GM12873 (cell line): ENCODE data around the gene IL3.

Source experiments
- TF ChIP-seq, protein P1 (sequence below): IDR thresholded peaks from 2 replicates; pipeline ENCODE4 v1.5.1; 2012; ENCODE audit warnings: low read depth, mild to moderate bottlenecking, moderate library complexity, low read length, control low read depth; ENCODE audit not compliant: insufficient read depth; ENCODE audit errors: missing control alignments

IL3 gene

DNA sequence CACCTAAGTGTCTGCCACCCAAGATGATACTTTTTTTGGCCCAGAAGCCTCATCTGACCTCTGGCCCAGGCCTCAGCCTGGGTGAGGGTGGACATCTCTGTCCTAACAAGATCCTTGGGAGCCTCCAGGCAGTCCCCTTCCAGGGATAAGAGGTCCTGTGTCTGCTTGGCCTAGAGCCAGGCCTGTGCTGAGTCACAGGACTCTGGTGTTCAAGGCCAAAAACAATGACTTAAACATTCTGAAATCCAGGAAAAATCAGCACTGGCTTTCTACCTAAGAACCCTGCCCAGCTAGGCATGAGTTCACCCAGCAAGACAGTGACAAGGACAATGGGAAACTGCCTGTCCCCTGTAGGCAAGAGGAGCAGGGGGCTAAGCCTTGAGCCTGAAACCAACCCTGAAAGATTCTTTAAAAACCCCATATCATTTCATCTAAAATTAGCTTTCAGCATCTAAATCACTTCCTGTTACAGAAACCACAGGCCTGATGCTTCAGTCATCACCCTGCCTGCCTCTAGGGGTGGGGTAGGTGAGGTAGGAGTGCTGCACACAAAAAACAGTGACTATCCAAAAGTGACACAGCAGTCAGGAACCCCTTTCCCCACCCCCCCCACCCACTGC is 43.0 kb downstream of the IL3 start:
- TF ChIP-seq, protein P1, sequence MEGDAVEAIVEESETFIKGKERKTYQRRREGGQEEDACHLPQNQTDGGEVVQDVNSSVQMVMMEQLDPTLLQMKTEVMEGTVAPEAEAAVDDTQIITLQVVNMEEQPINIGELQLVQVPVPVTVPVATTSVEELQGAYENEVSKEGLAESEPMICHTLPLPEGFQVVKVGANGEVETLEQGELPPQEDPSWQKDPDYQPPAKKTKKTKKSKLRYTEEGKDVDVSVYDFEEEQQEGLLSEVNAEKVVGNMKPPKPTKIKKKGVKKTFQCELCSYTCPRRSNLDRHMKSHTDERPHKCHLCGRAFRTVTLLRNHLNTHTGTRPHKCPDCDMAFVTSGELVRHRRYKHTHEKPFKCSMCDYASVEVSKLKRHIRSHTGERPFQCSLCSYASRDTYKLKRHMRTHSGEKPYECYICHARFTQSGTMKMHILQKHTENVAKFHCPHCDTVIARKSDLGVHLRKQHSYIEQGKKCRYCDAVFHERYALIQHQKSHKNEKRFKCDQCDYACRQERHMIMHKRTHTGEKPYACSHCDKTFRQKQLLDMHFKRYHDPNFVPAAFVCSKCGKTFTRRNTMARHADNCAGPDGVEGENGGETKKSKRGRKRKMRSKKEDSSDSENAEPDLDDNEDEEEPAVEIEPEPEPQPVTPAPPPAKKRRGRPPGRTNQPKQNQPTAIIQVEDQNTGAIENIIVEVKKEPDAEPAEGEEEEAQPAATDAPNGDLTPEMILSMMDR = peak; percentile 41

DNA sequence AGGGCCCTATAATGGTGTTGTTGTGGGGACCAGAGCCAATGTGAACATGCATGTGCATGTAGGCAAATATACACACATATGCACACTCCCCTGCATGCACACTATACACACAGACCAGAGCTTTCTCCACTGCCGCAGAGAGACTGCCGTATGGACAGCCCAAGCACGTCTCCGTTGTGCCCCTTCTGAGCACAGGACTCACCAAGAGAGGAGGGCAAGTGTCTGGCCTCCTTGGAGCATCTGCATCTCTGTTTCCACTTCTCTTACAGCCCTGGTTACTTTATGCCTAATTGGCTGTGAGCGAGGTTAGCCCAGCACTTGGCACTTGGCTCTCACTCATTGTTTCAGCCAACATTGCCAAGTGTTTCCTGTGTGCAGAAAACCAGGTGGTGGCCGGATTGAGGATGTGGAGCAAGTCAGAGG is 43.5 kb downstream of the IL3 start:
- TF ChIP-seq, protein P1 = no peak

DNA sequence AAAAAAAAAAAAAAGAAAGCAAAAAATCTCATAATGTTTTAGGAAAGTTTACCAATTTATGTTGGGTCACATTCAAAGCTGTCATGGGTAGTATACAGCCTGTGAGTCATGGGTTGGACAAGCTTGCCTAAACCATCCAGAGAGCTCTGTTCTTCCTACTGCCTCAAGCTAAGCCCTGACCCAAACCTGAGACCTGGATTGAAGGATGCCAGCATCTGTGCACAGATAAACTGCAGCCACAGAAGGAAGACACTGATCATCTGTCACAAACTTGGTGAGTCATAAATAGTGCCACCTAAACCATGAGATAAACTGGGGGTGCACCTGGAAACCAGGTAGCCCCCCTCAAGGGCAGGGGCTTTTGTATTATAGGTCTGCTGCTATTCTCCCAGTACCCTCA is 44.1 kb downstream of the IL3 start:
- TF ChIP-seq, protein P1 = no peak

DNA sequence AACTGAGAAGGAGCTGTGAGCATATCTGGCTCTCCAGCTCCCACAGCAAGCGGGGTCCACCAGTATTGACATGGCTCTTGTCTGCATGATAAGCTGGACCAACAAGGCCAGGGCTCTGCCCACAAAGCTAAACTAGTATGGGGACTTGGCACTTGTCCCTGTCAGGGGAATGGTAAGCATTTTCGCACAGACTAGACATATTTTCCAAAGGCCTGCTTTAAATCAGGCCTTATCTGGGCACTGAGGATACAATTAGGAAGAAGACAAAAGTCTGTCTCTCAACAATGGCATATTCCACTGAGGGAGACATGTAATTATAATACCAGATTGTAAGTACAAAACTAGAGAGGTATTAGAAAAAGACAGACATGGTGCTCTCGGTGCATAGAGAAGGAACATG is 45.2 kb downstream of the IL3 start:
- TF ChIP-seq, protein P1 = no peak

DNA sequence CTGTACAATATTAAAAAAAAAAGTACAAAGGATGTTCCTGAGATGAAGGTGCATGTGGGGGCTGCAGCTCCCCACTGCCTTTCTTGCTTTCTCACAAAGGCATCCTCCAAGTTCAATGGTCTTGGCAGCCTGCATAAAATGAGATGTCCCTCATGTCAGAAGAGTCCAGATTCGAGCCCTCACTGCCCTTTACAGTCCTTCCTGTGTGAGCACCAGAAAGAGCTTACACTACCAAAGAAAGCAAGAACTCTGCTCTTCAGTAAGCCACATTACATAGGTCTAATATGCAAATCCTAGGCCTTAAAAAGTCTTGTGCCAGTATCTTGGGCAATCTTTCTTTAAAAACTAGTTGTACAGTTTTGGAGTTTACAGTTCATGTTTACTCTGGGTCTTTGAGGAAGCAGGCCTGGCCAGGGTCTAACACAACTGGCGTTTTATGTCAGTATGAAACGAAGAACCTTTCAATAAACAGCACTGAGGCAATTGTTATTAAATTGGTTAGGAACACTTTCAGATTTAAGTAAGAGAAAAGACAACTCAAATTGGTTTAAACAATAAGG is 49.1 kb downstream of the IL3 start:
- TF ChIP-seq, protein P1 = no peak

DNA sequence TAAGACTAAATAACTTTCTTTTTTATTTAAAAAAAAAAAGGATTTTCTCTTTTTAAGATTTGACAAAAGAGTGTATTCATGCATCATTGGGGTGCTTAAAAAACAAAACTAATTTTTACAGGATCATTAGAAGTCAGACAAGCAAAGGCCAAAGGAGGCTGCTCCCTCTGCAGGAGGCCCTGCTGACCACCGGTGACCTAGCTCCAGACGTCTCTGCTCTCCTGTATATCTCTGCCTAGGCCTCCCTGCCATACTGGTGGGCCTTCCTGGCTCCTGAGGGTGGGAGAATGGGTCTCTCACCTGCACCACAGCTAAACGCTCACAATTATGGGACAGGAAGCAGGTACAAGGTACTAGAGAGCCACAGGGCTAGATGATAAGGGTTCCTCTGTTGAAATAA is 49.7 kb downstream of the IL3 start:
- TF ChIP-seq, protein P1 = no peak

DNA sequence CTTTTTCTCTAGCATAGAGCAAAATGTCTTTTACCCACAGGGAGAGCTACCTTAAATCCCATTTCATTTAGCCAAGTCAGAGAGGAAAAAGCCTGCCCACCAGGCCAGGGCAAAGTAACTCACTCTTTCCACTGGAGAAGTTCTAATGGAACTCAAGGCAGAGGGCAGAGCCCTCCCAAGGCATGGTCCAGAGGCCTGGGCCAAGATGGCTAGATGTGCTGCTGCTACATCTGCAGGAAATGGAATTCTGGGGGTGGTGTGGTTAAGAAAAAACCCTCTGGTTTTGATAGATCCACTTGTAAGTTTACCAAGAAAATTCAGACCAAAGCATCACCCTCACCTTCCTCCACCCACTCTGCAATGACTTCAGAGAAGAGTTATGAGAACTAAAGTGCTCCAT is 50.5 kb downstream of the IL3 start:
- TF ChIP-seq, protein P1 = no peak
